ENCODE data around the gene UVRAG.

Gene UVRAG

GRCh38 chr11:75898871-75899270, 83.9 kb downstream of the UVRAG start:
- no peak for DNase-seq (ENCODE audit: low read depth)
- TF ChIP-seq CTCF (IDR thresholded peaks at IDR 0.05; ENCODE audit: control insufficient read depth, extremely low read depth, insufficient read depth) = no peak
- no peak overlapping the region for H3K4me3 ChIP-seq (ENCODE audit: low read depth, low read length)

- no peak overlapping the region for H3K4me3 ChIP-seq (ENCODE audit: low read depth, low read length)
- TF ChIP-seq CTCF (IDR thresholded peaks at IDR 0.05; ENCODE audit: control insufficient read depth, extremely low read depth, insufficient read depth) = no peak
- DNase-seq (ENCODE audit: low read depth) = no peak
These were observed 84.8 kb downstream of the UVRAG start for GRCh38 chr11:75899806-75900205.

GRCh38 chr11:75900848-75901247, 85.8 kb downstream of the UVRAG start:
- no peak for TF ChIP-seq CTCF (IDR thresholded peaks at IDR 0.05; ENCODE audit: control insufficient read depth, extremely low read depth, insufficient read depth)
- H3K4me3 ChIP-seq (ENCODE audit: low read depth, low read length) = no peak overlapping the region
- DNase-seq (ENCODE audit: low read depth) = no peak

GRCh38 chr11:75902631-75903030, 87.6 kb downstream of the UVRAG start:
- H3K4me3 ChIP-seq (ENCODE audit: low read depth, low read length) = no peak overlapping the region
- DNase-seq (ENCODE audit: low read depth) = no peak
- no peak for TF ChIP-seq CTCF (IDR thresholded peaks at IDR 0.05; ENCODE audit: control insufficient read depth, extremely low read depth, insufficient read depth)

- no peak overlapping the region for H3K4me3 ChIP-seq (ENCODE audit: low read depth, low read length)
- no peak for TF ChIP-seq CTCF (IDR thresholded peaks at IDR 0.05; ENCODE audit: control insufficient read depth, extremely low read depth, insufficient read depth)
- DNase-seq (ENCODE audit: low read depth) = no peak
These were observed 88.3 kb downstream of the UVRAG start for GRCh38 chr11:75903276-75903675.

- no peak for DNase-seq (ENCODE audit: low read depth)
- no peak for TF ChIP-seq CTCF (IDR thresholded peaks at IDR 0.05; ENCODE audit: control insufficient read depth, extremely low read depth, insufficient read depth)
These were observed 90.4 kb downstream of the UVRAG start for GRCh38 chr11:75905434-75905833.

GRCh38 chr11:75907906-75908527, 93.0 kb downstream of the UVRAG start:
- TF ChIP-seq CTCF (IDR thresholded peaks at IDR 0.05; ENCODE audit: control insufficient read depth, extremely low read depth, insufficient read depth) = no peak
- no peak for DNase-seq (ENCODE audit: low read depth)
- H3K4me3 ChIP-seq (ENCODE audit: low read depth, low read length) = no peak overlapping the region

More at GRCh38 chr11:75905434-75905833, 90.4 kb downstream of the UVRAG start:
- H3K4me3 ChIP-seq (ENCODE audit: low read depth, low read length) = no peak overlapping the region

All from LNCaP clone FGC (cell line).